HepG2 (cell line): ENCODE measurements around the gene RABGAP1L. TPM values are rescaled to one million over a fixed set of nuclear protein-coding genes. Genes with fewer than 3 reads are reported as not detected.
A peak's percentile ranks its signal among the peaks of the same experiment; 100 is the strongest.

Experiments used
- ADNP ChIP-seq: sonication (generic); formaldehyde crosslinking; IDR thresholded peaks from 2 replicates; pipeline ENCODE4 v1.4.0; 2020; ENCODE audit warnings: missing genetic modification reagents
- ARNT2 ChIP-seq: sonication (generic); formaldehyde crosslinking; IDR thresholded peaks from 2 replicates; pipeline ENCODE4 v1.8.0; 2022; ENCODE audit warnings: mild to moderate bottlenecking, low read depth, missing genetic modification reagents, moderate library complexity
- BHLHE40 ChIP-seq: IDR thresholded peaks from 2 replicates; pipeline ENCODE4 v1.6.1; 2011; ENCODE audit warnings: low read length, improper control_type of control experiment
- HHEX ChIP-seq: IDR thresholded peaks from 2 replicates; pipeline ENCODE4 v1.6.1; 2016; ENCODE audit warnings: control low read depth
- IRF1 ChIP-seq: sonication (generic); formaldehyde crosslinking; IDR thresholded peaks from 2 replicates; pipeline ENCODE4 v1.4.0; 2020; ENCODE audit warnings: low read depth, mild to moderate bottlenecking, missing genetic modification reagents
- KDM4B ChIP-seq: sonication (generic); formaldehyde crosslinking; IDR thresholded peaks from 2 replicates; pipeline ENCODE4 v1.4.0; 2020; ENCODE audit warnings: missing genetic modification reagents
- MTERF4 ChIP-seq: sonication (generic); formaldehyde crosslinking; IDR thresholded peaks from 2 replicates; pipeline ENCODE4 v1.8.0; 2023; ENCODE audit warnings: mild to moderate bottlenecking, missing genetic modification reagents
- PREB ChIP-seq: sonication (generic); formaldehyde crosslinking; IDR thresholded peaks from 2 replicates; pipeline ENCODE4 v1.4.0; 2020; ENCODE audit warnings: missing genetic modification reagents
- RBM39 ChIP-seq: fragments of 200-400 bp; formaldehyde crosslinking; IDR thresholded peaks from one replicate; pipeline ENCODE4 v1.6.1; 2018; ENCODE audit warnings: antibody characterized with exemption, mild to moderate bottlenecking, low read depth, low read length; ENCODE audit not compliant: poor library complexity, severe bottlenecking
- TAF1 ChIP-seq: sonication (generic); formaldehyde crosslinking; IDR thresholded peaks from 2 replicates; pipeline ENCODE4 v1.4.0; 2020; ENCODE audit warnings: missing genetic modification reagents
- ZBTB44 ChIP-seq: sonication (generic); formaldehyde crosslinking; IDR thresholded peaks from 2 replicates; pipeline ENCODE4 v1.4.0; 2020; ENCODE audit warnings: missing genetic modification reagents
- ZFP90 ChIP-seq: sonication (generic); formaldehyde crosslinking; IDR thresholded peaks from 2 replicates; pipeline ENCODE4 v1.8.0; 2022; ENCODE audit warnings: missing genetic modification reagents, mild to moderate bottlenecking, inconsistent platforms, borderline replicate concordance
- ZNF136 ChIP-seq: sonication (generic); formaldehyde crosslinking; IDR thresholded peaks from 2 replicates; pipeline ENCODE4 v1.8.1; 2022; ENCODE audit warnings: low read depth, mild to moderate bottlenecking, moderate library complexity, missing genetic modification reagents
- ZNF567 ChIP-seq: sonication (generic); formaldehyde crosslinking; IDR thresholded peaks from 2 replicates; pipeline ENCODE4 v1.8.1; 2023; ENCODE audit warnings: mild to moderate bottlenecking, missing genetic modification reagents, borderline replicate concordance
- ZNF619 ChIP-seq: sonication (generic); formaldehyde crosslinking; IDR thresholded peaks from 2 replicates; pipeline ENCODE4 v1.4.0; 2020; ENCODE audit warnings: mild to moderate bottlenecking, missing genetic modification reagents
- ZNF646 ChIP-seq: sonication (generic); formaldehyde crosslinking; IDR thresholded peaks from 2 replicates; pipeline ENCODE4 v1.9.0; 2021; ENCODE audit warnings: mild to moderate bottlenecking, missing genetic modification reagents
- ZNF841 ChIP-seq: sonication (generic); formaldehyde crosslinking; IDR thresholded peaks from 2 replicates; pipeline ENCODE4 v1.8.1; 2023; ENCODE audit warnings: missing genetic modification reagents, borderline replicate concordance
- polyA plus RNA-seq, 8 experiments: library from polyadenylated mRNA; depleted of rRNA in 3 of 8; stranded (reverse) in 7 of 8; unstranded in 1 of 8; fragments of >200 nt; fragmentation: Illumina TruSeq in 4 of 8; extraction: Trizol in 4 of 8; gene quantifications; 2 replicates each; pipeline versions ENCODE4 v1.2.1 to v1.2.3, GENCODE V29; 2011 to 2016; ENCODE audit warnings: low read depth in 4 of 8, missing spikeins in 1 of 8, mixed read lengths in 1 of 8; ENCODE audit not compliant: insufficient read depth in 1 of 8
- total RNA-seq, 5 experiments: library from RNA; depleted of rRNA; stranded (reverse); fragments of >200 nt; fragmentation: Illumina TruSeq; extraction: Trizol; gene quantifications; 2 replicates each; pipeline ENCODE4 v1.2.3, GENCODE V29; 2016; ENCODE audit warnings: low read depth in 1 of 5

Gene RABGAP1L
- total and polyA plus RNA-seq, 2 of the 13 experiments (the other 11 are each of a cell fraction or from before 2014, with no cell fraction given), result 7.9 to 22.6 TPM

- peak; percentile 77 for TF ChIP-seq MTERF4 (CRISPR knock-in tag)
- peak; percentile 88; the same call in 1 of the 2 replicates for TF ChIP-seq IRF1 (CRISPR knock-in tag)
- TF ChIP-seq RBM39, result no peak
- TF ChIP-seq HHEX, result no peak
- peak; percentile 78 for TF ChIP-seq PREB (CRISPR knock-in tag)
- TF ChIP-seq TAF1 (CRISPR knock-in tag), result peak; percentile 66
- TF ChIP-seq KDM4B (CRISPR knock-in tag), result no peak
- 0 out of 2 replicates have a peak, but pooled peaks have one; percentile 37 for TF ChIP-seq ZNF136 (CRISPR knock-in tag)
- TF ChIP-seq ARNT2 (CRISPR knock-in tag), result peak; percentile 98
- no peak for TF ChIP-seq ZNF646 (CRISPR knock-in tag)
- TF ChIP-seq ZBTB44 (CRISPR knock-in tag), result 0 out of 2 replicates have a peak, but pooled peaks have one; percentile 36
- peak; percentile 73; the same call in 1 of the 2 replicates for TF ChIP-seq ZNF841 (CRISPR knock-in tag)
- TF ChIP-seq ZNF567 (CRISPR knock-in tag), result peak; percentile 16; the same call in 1 of the 2 replicates
- TF ChIP-seq ZFP90, result peak; percentile 95; the same call in 1 of the 2 replicates
- peak; percentile 93 for TF ChIP-seq BHLHE40
- no peak for TF ChIP-seq ADNP (CRISPR knock-in tag)
- peak; percentile 89; the same call in 1 of the 2 replicates for TF ChIP-seq ZNF619 (CRISPR knock-in tag)
Observed at GRCh38 chr1:174999936-175000696, 840.8 kb downstream of the RABGAP1L start, which contains the start of gene CACYBP (continued).
